NCI-H2171 treated with DMSO at 0.1 percent for 48 hours (cell line): Measurements from ENCODE around the gene ARL6IP4.

Experiments
- DNase-seq: peaks from one replicate; lab custom pipeline; 2025; lab: John Stamatoyannopoulos, UW

The ARL6IP4 gene

DNA sequence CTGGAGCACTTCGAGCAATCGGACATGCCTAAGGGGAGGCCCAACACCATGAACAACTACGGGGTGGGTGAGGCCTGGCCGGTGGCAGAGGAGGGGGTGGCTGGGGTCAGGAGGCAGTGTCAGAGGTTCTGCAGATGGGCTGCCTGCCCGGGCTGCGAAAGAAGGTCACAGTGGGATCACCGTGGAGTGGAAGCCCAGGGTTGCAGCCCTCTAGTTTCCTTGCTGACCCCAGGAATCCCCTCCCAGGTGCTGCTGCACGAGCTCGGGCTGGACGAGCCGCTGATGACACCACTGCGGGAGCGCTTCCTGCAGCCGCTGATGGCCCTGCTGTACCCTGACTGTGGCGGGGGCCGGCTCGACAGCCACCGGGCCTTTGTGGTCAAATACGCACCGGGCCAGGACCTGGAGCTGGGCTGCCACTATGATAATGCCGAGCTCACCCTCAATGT lies 1.9 kb upstream of the ARL6IP4 start:
- DNase-seq: no peak

GRCh38 chr12:122979001-122979907 lies 1.2 kb upstream of the ARL6IP4 start:
- no peak for DNase-seq

- DNase-seq: peak; percentile 45
These were observed 636 bp upstream of the ARL6IP4 start for GRCh38 chr12:122979908-122980182.

DNA sequence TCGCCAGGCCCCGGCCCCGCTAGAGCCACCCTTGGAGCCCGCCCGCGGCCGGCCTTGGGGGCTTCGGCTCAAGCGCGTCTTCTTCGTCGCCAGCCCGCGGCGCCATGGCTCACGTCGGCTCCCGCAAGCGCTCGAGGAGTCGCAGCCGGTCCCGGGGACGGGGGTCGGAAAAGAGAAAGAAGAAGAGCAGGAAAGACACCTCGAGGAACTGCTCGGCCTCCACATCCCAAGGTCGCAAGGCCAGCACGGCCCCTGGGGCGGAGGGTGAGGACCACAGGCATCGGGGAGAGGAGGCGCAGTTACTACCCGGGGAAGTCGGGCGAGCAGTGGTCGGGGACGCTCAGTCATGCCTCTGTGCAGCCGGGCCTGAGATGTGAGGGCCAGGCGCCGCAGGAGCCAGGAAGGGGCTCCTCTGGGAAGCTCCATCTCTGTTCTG lies 573 bp downstream of the ARL6IP4 start:
- DNase-seq: peak; percentile 44

GRCh38 chr12:122981587-122982476 lies 1.4 kb downstream of the ARL6IP4 start:
- DNase-seq: no peak

GRCh38 chr12:122982477-122982815 lies 2.0 kb downstream of the ARL6IP4 start:
- DNase-seq: no peak

GRCh38 chr12:122982963-122983788 lies 2.7 kb downstream of the ARL6IP4 start:
- DNase-seq: no peak

- no peak for DNase-seq
These were observed 3.5 kb downstream of the ARL6IP4 start for GRCh38 chr12:122983789-122984515.

GRCh38 chr12:122984612-122985337 lies 4.3 kb downstream of the ARL6IP4 start:
- DNase-seq: no peak

GRCh38 chr12:122985338-122986257 lies 5.1 kb downstream of the ARL6IP4 start:
- no peak for DNase-seq

GRCh38 chr12:122986258-122986871 lies 5.9 kb downstream of the ARL6IP4 start:
- DNase-seq: no peak

DNA sequence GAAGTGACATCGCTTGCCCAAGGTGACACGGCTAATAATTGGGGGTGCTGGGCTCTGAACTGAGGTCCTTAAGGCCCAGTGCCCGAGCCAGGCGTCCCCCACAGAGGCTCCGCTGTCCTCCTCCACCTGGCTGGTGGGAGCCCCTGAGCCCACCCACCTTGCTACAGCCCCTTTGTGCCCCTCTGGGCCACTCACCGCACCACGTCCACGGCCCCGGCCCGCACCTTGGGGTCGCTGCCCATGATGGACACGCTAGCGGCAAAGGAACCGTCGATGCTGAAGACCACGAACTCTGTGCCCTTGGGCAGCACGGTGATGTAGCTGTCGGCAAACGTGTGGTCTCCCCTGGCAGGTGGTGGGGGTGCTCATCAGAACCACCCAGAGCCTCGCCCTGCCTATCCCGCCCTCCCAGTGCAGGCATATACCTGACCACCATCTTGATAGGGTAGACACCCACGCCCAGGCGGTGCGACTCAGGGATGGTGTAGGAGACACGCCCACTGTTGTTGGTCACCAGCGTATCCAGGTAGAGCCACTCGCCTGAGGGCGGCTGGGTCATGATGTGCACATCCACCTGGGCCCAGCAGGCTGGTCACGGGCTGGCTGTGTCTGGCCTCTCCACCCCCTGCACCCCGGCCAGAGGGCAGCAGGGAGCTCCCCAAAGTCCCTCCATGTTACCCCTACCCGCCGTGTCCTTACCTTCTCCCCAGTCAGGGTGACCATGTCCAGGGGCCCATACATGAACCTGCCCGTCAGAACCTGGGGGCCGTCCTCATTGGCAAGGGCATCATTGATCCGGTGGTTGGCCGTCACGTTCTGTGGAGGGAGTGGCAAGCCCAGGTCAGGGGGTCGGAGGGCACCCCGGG lies 6.8 kb downstream of the ARL6IP4 start:
- no peak for DNase-seq

DNA sequence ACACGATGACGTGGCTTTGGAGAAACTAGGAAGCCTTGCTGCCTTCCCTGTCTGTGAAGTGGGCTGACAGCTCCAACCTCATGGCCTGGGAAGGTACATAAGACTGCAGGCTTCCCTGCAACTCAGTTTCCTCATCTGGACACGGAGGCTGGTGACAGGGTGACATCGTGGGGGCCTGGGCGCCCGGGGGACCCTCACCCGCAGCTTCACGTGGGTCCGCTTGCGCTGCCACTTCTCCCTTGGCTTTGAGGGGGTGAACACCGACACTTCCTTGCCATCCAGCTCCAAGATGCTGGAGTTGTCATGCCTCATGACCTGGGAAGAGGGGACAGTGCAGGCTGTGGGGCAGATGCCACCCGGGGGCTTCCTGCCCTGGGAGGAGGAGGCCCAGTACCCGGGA lies 7.6 kb downstream of the ARL6IP4 start:
- DNase-seq: no peak

DNA sequence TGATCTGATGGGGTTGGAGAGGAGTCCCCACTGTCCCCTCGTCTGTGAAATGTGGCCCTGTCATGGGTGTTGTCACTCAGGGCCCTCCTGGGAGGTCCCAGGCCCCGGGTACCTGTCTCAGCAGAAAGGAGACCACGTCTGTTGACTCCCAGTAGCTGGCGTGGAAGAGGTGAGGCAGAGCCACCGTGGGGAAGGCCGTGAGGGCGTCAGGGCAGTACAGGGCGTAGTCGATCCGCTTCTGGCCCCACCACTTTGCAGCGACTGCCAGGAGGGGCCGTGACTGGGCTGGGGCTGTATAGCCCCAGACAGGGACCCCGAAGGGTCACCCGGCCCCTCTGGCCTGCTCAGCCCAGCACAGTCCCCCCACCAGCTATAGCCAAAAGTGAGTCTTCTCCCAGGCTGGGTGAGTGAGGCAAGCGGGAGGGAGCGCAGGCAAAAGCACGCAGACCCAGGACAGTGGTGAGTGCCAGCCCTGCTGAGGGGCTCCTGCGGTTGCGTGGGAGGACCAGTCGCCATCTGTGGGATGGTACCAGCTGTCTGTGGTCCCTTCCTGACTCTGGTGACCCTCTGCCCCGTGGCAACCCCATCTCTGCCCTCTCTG lies 8.2 kb downstream of the ARL6IP4 start:
- no peak for DNase-seq

- no peak for DNase-seq
These were observed 8.9 kb downstream of the ARL6IP4 start for GRCh38 chr12:122989225-122989839.

- DNase-seq: no peak
These were observed 9.5 kb downstream of the ARL6IP4 start for GRCh38 chr12:122989874-122990419.

GRCh38 chr12:122990561-122990960 lies 10.1 kb downstream of the ARL6IP4 start:
- no peak for DNase-seq
